Small intestine (tissue), 7 donors: Measurements from ENCODE around the gene NAT16. TPM values are rescaled to one million over a fixed set of nuclear protein-coding genes. Genes with fewer than 3 reads are reported as not detected.

Experiments used
- DNase-seq, 2 donors: peaks; one replicate each; pipeline versions ENCODE4 v3.0.0 to v3.0.0-alpha.2; 2013
- FAIRE-seq: peaks from 2 replicates; lab custom pipeline; 2012; peaks lifted over from hg19 to GRCh38; lab: Jason Lieb, UNC
- H3K27ac ChIP-seq, 3 donors: one replicate each; pipeline ENCODE4 v1.5.1; 2013; ENCODE audit warnings: low read length in 2 of 3, mild to moderate bottlenecking in 2 of 3, control low read depth in 1 of 3, inconsistent platforms in 1 of 3, low read depth in 1 of 3, moderate library complexity in 1 of 3
- H3K27me3 ChIP-seq, 3 donors: one replicate each; pipeline ENCODE4 v1.6.1; 2013; ENCODE audit warnings: low read length in 3 of 3, inconsistent platforms in 1 of 3; ENCODE audit not compliant: control insufficient read depth in 3 of 3, insufficient read depth in 3 of 3
- H3K36me3 ChIP-seq, 3 donors: one replicate each; pipeline ENCODE4 v1.6.1; 2013; ENCODE audit warnings: low read length in 3 of 3, inconsistent platforms in 1 of 3, low read depth in 1 of 3, mild to moderate bottlenecking in 1 of 3, moderate library complexity in 1 of 3; ENCODE audit not compliant: control insufficient read depth in 3 of 3, insufficient read depth in 2 of 3
- H3K4me1 ChIP-seq, 3 donors: one replicate each; pipeline ENCODE4 v1.6.1; 2013; ENCODE audit warnings: low read length in 2 of 3, inconsistent platforms in 1 of 3, low read depth in 1 of 3, mild to moderate bottlenecking in 1 of 3, moderate library complexity in 1 of 3; ENCODE audit not compliant: control insufficient read depth in 3 of 3, insufficient read depth in 2 of 3
- H3K4me3 ChIP-seq, 3 donors: one replicate each; pipeline ENCODE4 v1.5.1; 2013; ENCODE audit warnings: low read length in 3 of 3, control low read depth in 1 of 3, inconsistent platforms in 1 of 3, low read depth in 1 of 3, mild to moderate bottlenecking in 1 of 3, moderate library complexity in 1 of 3
- H3K9me3 ChIP-seq, 2 donors: one replicate each; pipeline ENCODE4 v1.6.1; 2013; ENCODE audit warnings: low read depth in 1 of 2, low read length in 1 of 2; ENCODE audit not compliant: control insufficient read depth in 2 of 2, insufficient read depth in 1 of 2
- WGBS, 3 donors: extraction: QIAGEN DNeasy Blood & Tissue Kit; methylation state at CpG; one replicate each; pipeline ENCODE4 v1.1.7; 2013; 5-methylcytosine and 5-hydroxymethylcytosine counted together
- polyA plus RNA-seq, 4 donors: library from polyadenylated mRNA; stranded (reverse) in 3 of 4; unstranded in 1 of 4; fragments of 200-250 nt in 3 of 4; fragments of 120-200 nt in 1 of 4; gene quantifications; one replicate each; pipeline versions ENCODE4 v1.2.1 to v1.2.3, GENCODE V29; 2013
- donor health status: healthy with polysubstance abuse.
- donor health status: control.
- donor health status: control.
- donor health status: Bipolar disorder and iron deficiency.
- donor health status: healthy.

The NAT16 gene
- polyA plus RNA-seq, 4 donors: 0.04 to 0.10 TPM; not detected in 2

DNA sequence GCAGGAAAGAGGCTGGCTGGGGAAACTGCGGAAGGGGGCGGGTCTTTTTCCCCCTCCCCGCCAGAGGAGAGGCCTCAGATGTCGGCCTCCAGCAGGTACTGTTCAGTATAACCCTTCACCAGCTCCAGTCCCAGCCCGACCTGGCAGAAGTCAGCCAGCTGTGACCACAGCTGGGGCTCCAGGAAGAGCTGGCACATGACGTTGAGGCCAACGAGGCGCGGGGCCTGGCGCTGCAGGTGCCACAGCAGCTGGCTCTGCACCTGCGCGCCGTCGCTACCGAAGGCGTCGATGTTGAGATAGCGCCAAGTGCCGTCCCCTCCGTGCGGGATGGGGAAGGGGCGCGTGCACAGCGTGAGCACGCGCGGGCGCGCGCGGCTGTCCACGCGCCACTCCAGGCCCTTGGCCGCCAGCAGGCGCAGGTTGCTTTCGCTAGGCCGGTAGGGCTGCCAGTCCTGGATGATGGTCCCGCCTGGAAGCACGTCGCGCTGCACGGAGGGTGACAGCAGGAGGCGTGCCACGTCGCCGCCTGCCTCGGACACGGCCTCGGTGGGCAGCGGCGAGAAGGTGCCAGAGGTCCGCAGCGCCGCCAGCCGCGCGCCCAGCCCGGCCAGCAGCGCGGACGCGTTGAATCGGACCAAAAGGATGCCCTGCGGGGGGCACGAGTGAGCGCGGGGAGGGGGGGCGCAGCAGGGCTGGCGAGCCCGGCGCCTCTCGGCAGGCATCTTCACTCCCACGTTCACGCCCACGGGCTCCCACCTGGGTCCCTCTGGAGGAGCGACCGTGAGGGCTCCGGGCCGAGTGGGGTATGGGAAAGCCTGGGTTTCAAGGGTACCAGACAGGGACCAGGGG lies 7.9 kb downstream of the NAT16 start:
- no peak for FAIRE-seq
- Histone ChIP-seq H3K36me3 (no peaks in the 10 kb centered on the region), H3K4me1 (peaks cover 0 to 26% (median 4%) of the 10 kb centered on the region in 3 donors), H3K9me3 (peaks cover 0 to 2% of the 10 kb centered on the region in 2 donors), H3K4me3 (peak overlapping the region in 1 of 3 donors; percentile 9), H3K27ac (no peak overlapping the region), H3K27me3 (peaks cover 11 to 100% (median 68%) of the 10 kb centered on the region in 3 donors)
- 2 to 3% (median 3%) methylated on average over 57 to 79 of the region's 79 CpGs for WGBS, 3 donors
- peak in 1 of 2 donors; percentile 53 for DNase-seq

DNA sequence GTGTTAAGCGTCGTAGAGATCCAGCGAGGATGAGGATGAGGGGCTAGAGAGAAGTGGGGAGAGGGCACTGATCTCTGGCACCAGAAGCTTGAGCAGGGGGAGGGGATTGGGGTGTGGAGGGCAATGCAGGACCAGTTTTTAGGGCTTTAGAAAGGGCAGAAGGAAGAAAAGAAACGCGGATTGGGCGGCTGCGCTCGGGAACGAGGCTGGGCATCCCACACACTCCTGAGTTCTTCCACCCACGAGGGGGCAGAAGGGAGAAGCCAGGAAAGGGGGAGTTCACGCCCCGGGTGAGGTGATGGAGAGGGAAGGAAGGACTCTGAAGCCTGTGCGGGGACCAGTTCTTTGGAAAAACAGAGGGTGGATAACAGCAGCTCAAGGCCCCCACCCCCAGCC lies 8.7 kb downstream of the NAT16 start:
- Histone ChIP-seq H3K4me1 (peaks cover 0 to 26% (median 4%) of the 10 kb centered on the region in 3 donors), H3K27me3 (peaks cover 11 to 100% (median 69%) of the 10 kb centered on the region in 3 donors), H3K4me3 (no peak overlapping the region), H3K27ac (no peak overlapping the region), H3K36me3 (no peaks in the 10 kb centered on the region), H3K9me3 (peaks cover 0 to 2% of the 10 kb centered on the region in 2 donors)
- DNase-seq (no peak), FAIRE-seq (no peak)
- 0 to 4% (median 2%) methylated on average over 10 to 13 of the region's 13 CpGs for WGBS, 3 donors

DNA sequence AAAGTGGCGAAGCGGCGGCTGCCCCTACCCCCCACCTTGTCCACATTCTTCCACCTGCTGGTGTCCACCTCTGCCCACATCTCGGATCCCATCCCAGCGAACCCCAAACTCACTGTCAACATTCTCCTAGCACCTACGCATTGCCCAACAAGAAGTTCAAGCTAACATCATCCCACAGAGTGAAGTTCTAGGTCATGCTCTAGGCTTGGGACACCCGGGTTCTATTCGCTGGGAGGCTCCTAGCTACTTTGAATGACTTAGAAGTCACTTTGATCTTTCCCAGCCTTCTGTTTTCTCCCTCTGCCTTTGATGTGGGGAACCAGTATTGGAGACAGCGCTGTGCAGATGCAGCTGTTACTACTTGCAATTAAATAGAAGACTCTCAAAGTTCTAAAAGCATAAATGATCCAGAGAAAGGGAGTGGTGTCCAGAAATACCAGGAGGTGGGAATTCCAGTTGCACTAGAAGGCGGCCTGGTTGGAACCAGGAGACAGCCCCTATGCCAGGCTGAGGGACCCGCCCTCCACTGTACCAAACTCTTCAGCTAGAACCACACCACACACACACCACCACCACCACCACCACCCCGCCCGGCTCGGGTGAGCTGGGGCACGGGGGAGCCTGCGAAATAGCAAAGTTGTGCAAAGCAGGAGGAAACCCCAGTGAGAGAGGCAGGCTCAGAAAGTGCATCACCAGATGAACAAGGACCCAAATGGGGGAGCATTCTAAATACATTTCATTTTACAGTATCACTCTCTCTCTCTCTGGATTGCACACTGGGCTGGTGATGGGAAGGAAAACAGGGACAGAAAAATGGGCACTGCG lies 9.3 kb downstream of the NAT16 start:
- no peak for DNase-seq
- Histone ChIP-seq H3K36me3 (no peaks in the 10 kb centered on the region), H3K27me3 (peaks cover 11 to 100% (median 68%) of the 10 kb centered on the region in 3 donors), H3K4me3 (no peak overlapping the region), H3K27ac (no peak overlapping the region), H3K4me1 (peaks cover 1 to 30% (median 6%) of the 10 kb centered on the region in 3 donors), H3K9me3 (peaks cover 0 to 2% of the 10 kb centered on the region in 2 donors)
- 4% methylated on average over 17 of the region's 17 CpGs for WGBS, 3 donors
- no peak for FAIRE-seq

DNA sequence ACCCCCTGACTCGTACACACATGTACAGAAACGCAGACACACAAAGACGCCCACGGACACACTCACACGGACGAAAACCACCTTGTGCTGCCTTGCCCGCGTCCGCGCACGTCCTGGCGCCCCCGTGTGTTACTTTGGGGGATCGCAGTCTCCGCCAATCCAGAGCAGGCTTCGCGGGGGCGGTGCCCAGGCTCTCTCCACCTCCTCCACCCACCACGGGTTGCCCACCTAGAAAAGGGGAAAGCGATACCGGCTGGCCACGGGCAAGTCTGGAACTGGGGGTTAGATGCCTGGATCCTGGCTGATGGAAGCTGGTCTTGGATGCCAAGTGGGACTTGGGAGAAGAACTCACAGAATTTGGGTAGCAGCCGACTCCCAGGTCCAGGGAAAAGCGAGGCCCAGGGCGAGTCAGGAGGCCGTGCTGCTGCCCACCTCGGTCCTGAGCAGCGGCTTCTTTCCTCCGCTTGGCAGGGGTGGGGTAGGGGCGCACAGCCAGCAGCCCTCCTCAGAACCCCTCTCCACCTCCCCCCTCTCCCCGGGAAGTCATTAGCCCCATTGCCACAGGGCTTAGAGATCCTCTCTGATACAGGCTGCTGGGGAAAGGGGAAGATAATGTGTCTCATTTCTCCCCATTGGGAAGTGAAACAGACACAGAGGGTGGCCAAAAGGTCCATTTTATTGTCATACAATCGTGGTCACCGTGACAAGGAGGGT lies 10.1 kb downstream of the NAT16 start:
- no peaks in the 10 kb centered on the region for H3K36me3 ChIP-seq
- WGBS, 3 donors: 0 to 3% (median 2%) methylated on average over 28 to 33 of the region's 33 CpGs
- no peak overlapping the region for H3K4me3 ChIP-seq
- H3K9me3 ChIP-seq: peaks cover 0 to 2% of the 10 kb centered on the region in 2 donors
- peaks cover 2 to 36% (median 9%) of the 10 kb centered on the region in 3 donors for H3K4me1 ChIP-seq
- FAIRE-seq (no peak), DNase-seq (peak; percentile 56 to 81)
- no peak overlapping the region for H3K27ac ChIP-seq
- H3K27me3 ChIP-seq: peaks cover 11 to 100% (median 64%) of the 10 kb centered on the region in 3 donors

DNA sequence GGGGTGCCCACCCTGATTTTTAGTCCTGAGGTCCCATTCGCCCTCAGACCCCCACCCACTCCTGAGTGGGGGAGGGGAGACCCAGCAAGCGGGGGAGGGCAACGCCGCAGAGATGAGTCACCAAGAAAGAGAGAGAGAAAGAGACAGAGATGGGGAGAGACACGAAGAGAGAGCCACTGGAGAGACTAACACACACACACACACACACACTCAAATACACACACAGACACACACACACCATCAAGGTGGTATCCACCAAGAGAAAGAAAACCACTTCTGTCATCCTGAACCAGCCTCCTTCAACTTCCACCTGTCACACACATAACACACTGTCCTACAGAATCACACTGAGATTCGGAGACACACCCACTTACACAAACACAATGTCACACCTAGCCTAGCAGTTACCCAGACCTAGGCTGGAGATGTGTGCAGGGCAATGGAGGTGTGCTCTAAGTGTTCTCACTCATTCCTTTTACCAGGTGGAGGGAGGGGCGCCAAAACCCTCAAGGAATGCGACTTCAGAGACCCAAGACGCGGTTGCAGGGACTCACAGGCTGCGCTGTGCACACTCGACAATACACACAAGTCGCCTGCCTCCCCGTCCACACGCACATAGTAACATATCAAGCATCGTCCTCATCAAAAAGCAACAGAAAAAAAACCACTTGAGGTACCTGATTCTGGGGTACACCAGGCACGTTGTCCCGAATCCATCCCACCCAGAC lies 10.8 kb downstream of the NAT16 start:
- WGBS, 3 donors: 1 to 2% (median 1%) methylated on average over 17 to 18 of the region's 18 CpGs
- Histone ChIP-seq H3K27me3 (peaks cover 11 to 100% (median 67%) of the 10 kb centered on the region in 3 donors), H3K4me1 (peaks cover 2 to 43% (median 13%) of the 10 kb centered on the region in 3 donors), H3K27ac (no peak overlapping the region), H3K4me3 (no peak overlapping the region), H3K9me3 (peaks cover 0 to 2% of the 10 kb centered on the region in 2 donors), H3K36me3 (no peaks in the 10 kb centered on the region)
- DNase-seq (no peak), FAIRE-seq (no peak)

DNA sequence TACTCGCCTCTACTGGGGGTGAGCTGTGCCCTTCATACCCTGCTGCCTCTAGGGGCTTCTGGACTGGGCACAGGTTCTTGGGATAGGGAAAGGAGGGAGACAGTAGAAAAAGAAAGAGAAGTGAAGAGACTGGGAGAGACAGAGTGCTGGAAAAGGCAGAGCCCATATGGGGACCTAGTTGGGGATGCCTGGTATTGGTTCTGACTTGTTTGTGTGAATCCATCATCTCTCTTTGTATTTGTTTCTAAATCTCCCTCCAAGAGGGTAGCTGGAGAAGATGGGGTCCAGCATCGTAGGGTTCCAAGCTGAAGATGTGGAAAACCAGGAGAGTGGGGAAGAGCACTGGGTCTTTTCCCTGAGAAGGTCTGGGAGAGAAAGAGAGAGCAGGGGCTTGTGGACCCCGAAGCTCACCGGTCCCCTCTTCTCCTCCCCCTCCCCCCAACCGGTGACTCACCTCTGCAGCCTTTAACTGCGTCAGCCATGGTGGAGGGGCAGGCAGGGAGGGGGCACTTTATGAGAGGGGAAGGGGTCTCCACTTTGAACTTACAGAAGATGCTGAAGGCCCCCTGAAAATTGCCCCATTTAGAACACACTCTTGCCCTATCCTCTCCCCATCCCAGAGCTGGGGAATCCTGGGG lies 11.6 kb downstream of the NAT16 start:
- peaks cover 2 to 46% (median 14%) of the 10 kb centered on the region in 3 donors for H3K4me1 ChIP-seq
- H3K27me3 ChIP-seq: peaks cover 11 to 99% (median 67%) of the 10 kb centered on the region in 3 donors
- DNase-seq (no peak), FAIRE-seq (no peak)
- no peak overlapping the region for H3K27ac ChIP-seq
- 2 to 3% (median 3%) methylated on average over 6 of the region's 6 CpGs for WGBS, 3 donors
- no peak overlapping the region for H3K4me3 ChIP-seq
- H3K36me3 ChIP-seq: no peaks in the 10 kb centered on the region
- H3K9me3 ChIP-seq: no peaks in the 10 kb centered on the region

DNA sequence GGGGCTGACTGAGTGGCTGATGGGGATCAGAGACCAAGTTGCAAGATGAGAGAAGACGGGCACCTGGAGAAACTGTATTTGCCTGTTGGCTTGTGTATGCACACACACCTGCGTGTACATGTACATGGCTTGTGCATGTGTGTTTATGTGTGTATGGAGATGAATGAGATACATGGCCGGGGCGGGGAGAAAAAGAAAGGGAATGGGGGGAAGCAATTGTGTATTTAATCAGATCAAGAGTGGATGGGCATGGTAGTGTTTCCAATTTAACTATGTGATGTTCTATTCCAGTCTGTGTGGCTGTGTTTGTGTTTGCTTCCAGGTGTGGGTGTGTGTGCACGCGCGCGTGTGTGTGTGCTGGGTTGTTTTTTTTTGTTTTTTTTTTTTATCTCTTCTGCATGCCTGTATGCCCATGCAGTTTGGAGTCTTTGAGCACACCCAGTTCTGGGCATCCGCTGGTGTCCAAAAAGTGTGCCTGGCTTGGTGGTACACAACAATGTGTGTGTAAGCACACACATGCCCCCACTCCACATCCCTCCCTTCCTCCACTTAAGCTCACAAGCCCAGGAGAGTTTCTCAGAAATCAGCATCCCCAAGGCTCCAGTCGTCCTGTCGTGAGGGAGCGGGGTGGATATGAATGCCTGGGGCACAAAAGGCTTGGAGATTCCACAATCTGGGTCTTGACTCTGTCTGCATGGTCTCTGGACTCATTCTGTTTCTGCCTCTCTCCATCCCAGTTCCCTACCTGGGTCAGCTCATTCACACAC lies 12.3 kb downstream of the NAT16 start:
- H3K27me3 ChIP-seq: peaks cover 11 to 96% (median 61%) of the 10 kb centered on the region in 3 donors
- DNase-seq: no peak
- 5 to 9% (median 7%) methylated on average over 12 of the region's 12 CpGs for WGBS, 3 donors
- no peak overlapping the region for H3K27ac ChIP-seq
- H3K4me1 ChIP-seq: peaks cover 4 to 42% (median 14%) of the 10 kb centered on the region in 3 donors
- H3K4me3 ChIP-seq: no peak overlapping the region
- no peaks in the 10 kb centered on the region for H3K9me3 ChIP-seq
- no peaks in the 10 kb centered on the region for H3K36me3 ChIP-seq
- FAIRE-seq: no peak
